Stimulated activated CD8-positive, alpha-beta memory T cell treated with anti-CD3 and anti-CD28 coated beads, Interleukin-4, amount 100 ng/mL, for 4 hours (primary cell): Measurements from ENCODE around the gene TTLL12.
A peak's percentile ranks its signal among the peaks of the same experiment; 100 is the strongest.

Source experiments
- DNase-seq, 2 donors: peaks; one replicate each; pipeline ENCODE4 v3.0.0-alpha.2; 2020; ENCODE audit warnings: low read depth in 2 of 2, low spot score in 1 of 2

Gene TTLL12

GRCh38 chr22:43200555-43200954 lies 13.6 kb upstream of the TTLL12 start:
- no peak for DNase-seq

- no peak for DNase-seq
These were observed 13.1 kb upstream of the TTLL12 start for GRCh38 chr22:43200031-43200430.

GRCh38 chr22:43199541-43199940 lies 12.6 kb upstream of the TTLL12 start:
- DNase-seq = no peak

GRCh38 chr22:43198936-43199335 lies 12.0 kb upstream of the TTLL12 start:
- no peak for DNase-seq

- DNase-seq = no peak
These were observed 11.2 kb upstream of the TTLL12 start for GRCh38 chr22:43198126-43198525.

GRCh38 chr22:43197271-43197941 lies 10.5 kb upstream of the TTLL12 start:
- DNase-seq = no peak

- DNase-seq = no peak
These were observed 4.9 kb upstream of the TTLL12 start for GRCh38 chr22:43191831-43192230.

- no peak for DNase-seq
These were observed 2.1 kb upstream of the TTLL12 start for GRCh38 chr22:43188829-43189545.

GRCh38 chr22:43187171-43188099 lies 501 bp upstream of the TTLL12 start:
- DNase-seq = peak; percentile 80 to 90

- no peak for DNase-seq
These were observed 1.1 kb downstream of the TTLL12 start for GRCh38 chr22:43185860-43186261.

GRCh38 chr22:43183496-43184277 lies 3.2 kb downstream of the TTLL12 start:
- no peak for DNase-seq

GRCh38 chr22:43182726-43183125 lies 4.2 kb downstream of the TTLL12 start:
- no peak for DNase-seq

GRCh38 chr22:43182118-43182517 lies 4.8 kb downstream of the TTLL12 start:
- DNase-seq = no peak

- DNase-seq = no peak
These were observed 5.4 kb downstream of the TTLL12 start for GRCh38 chr22:43181321-43182076.

GRCh38 chr22:43180670-43181069 lies 6.3 kb downstream of the TTLL12 start:
- no peak for DNase-seq

- no peak for DNase-seq
These were observed 7.1 kb downstream of the TTLL12 start for GRCh38 chr22:43179911-43180195.

GRCh38 chr22:43179146-43179910 lies 7.6 kb downstream of the TTLL12 start:
- no peak for DNase-seq

GRCh38 chr22:43177479-43177878 lies 9.5 kb downstream of the TTLL12 start:
- no peak for DNase-seq

- DNase-seq = no peak
These were observed 10.8 kb downstream of the TTLL12 start for GRCh38 chr22:43176090-43176489.
